Prostate gland (tissue), 2 donors: Measurements from ENCODE around the gene TBX2. TPM values are rescaled to one million over a fixed set of nuclear protein-coding genes. Genes with fewer than 3 reads are reported as not detected.
"Not testable (repeated sequence)": the region's sequence is repeated elsewhere in the genome, so short reads cannot be mapped to it uniquely, and the experiment has no call there.

Experiments used
- DNase-seq: peaks from one replicate; pipeline ENCODE4 v3.0.0-alpha.2; 2019; ENCODE audit warnings: low spot score
- H3K27ac ChIP-seq, 2 donors: fragments of 200-600 bp; sonication (generic); 2 replicates each; pipeline ENCODE4 v1.5.1; 2017 to 2019
- H3K27me3 ChIP-seq: fragments of 200-600 bp; sonication (generic); replicated peaks from 2 replicates; pipeline ENCODE4 v1.5.1; 2019; ENCODE audit not compliant: insufficient read depth
- H3K36me3 ChIP-seq, 2 donors: fragments of 200-600 bp; sonication (generic); 1 replicate in 1 of 2; 2 replicates in 1 of 2; pipeline versions ENCODE4 v1.5.1 to v1.8.1; 2017 to 2019
- H3K4me1 ChIP-seq: fragments of 200-600 bp; sonication (generic); replicated peaks from 2 replicates; pipeline ENCODE4 v1.5.1; 2019
- H3K4me3 ChIP-seq, 2 donors: fragments of 200-600 bp; sonication (generic); 2 replicates each; pipeline ENCODE4 v1.5.1; 2017 to 2019
- H3K9me3 ChIP-seq: fragments of 200-600 bp; sonication (generic); 2 replicates; pipeline ENCODE4 v1.5.1; 2017
- CTCF ChIP-seq, 4 experiments: fragments of 200-600 bp in 2 of 4; fragments of 450-650 bp in 2 of 4; sonication (generic) in 2 of 4; IDR thresholded peaks; 1 replicate in 3 of 4; 2 replicates in 1 of 4; pipeline ENCODE4 v1.5.1; 2016 to 2019; ENCODE audit warnings: antibody characterized with exemption in 4 of 4, mild to moderate bottlenecking in 2 of 4, moderate library complexity in 2 of 4
- POLR2A ChIP-seq: fragments of 450-650 bp; IDR thresholded peaks from one replicate; pipeline ENCODE4 v1.6.1; 2016; ENCODE audit warnings: antibody characterized with exemption, mild to moderate bottlenecking
- POLR2AphosphoS5 ChIP-seq: sonication (generic); formaldehyde crosslinking; IDR thresholded peaks from one replicate; pipeline ENCODE4 v1.6.1; 2017; ENCODE audit warnings: antibody characterized with exemption
- WGBS: methylation state at CpG from one replicate; pipeline ENCODE4 v1.1.5; 2018; 5-methylcytosine and 5-hydroxymethylcytosine counted together
- intact Hi-C: fragments of 100-400 bp; cut with DNase I; formaldehyde crosslinking; loops from one replicate; pipeline ENCODE4 v1.14.2; 2022
- total RNA-seq, 2 donors: library from RNA; depleted of rRNA; stranded (reverse); fragments of >200 nt; gene quantifications; one replicate each; pipeline ENCODE4 v1.1.0, GENCODE V29; 2016

TBX2 gene
- total RNA-seq, 2 donors from 2014 or later = 9.2 to 34.1 TPM

- Histone ChIP-seq H3K27me3 (no peaks in the 10 kb centered on the region), H3K9me3 (no peaks in the 10 kb centered on the region), H3K27ac (no peak overlapping the region), H3K4me1 (no peaks in the 10 kb centered on the region), H3K4me3 (no peak overlapping the region), H3K36me3 (no peaks in the 10 kb centered on the region)
- 68% methylated on average over 4 of the region's 4 CpGs for WGBS
- TF ChIP-seq POLR2AphosphoS5 (peak; percentile 89), CTCF (IDR thresholded peaks at IDR 0.05) (no peak)
- peak; percentile 48 for DNase-seq
- intact Hi-C loops = no loop called here
These were observed 32.1 kb downstream of the TBX2 start for GRCh38 chr17:61431594-61432311.

- H3K9me3 ChIP-seq = no peaks in the 10 kb centered on the region
These were observed 36.6 kb downstream of the TBX2 start for GRCh38 chr17:61436273-61436672.

GRCh38 chr17:61436995-61437704 lies 37.5 kb downstream of the TBX2 start:
- intact Hi-C loops = no loop called here
- no peaks in the 10 kb centered on the region for H3K4me1 ChIP-seq
- no peak for DNase-seq
- no peaks in the 10 kb centered on the region for H3K9me3 ChIP-seq
- TF ChIP-seq POLR2A = no peak
- TF ChIP-seq POLR2AphosphoS5 = no peak
- TF ChIP-seq CTCF (IDR thresholded peaks at IDR 0.05) = no peak
- H3K4me3 ChIP-seq = no peak overlapping the region
- H3K27ac ChIP-seq = no peak overlapping the region
- H3K36me3 ChIP-seq = no peaks in the 10 kb centered on the region
- H3K27me3 ChIP-seq = no peaks in the 10 kb centered on the region

More at GRCh38 chr17:61436273-61436672, 36.6 kb downstream of the TBX2 start:
- H3K27me3 ChIP-seq = no peaks in the 10 kb centered on the region
- intact Hi-C loops = no loop called here
- H3K4me1 ChIP-seq = no peaks in the 10 kb centered on the region
- H3K36me3 ChIP-seq = no peaks in the 10 kb centered on the region
- TF ChIP-seq POLR2A (no peak), POLR2AphosphoS5 (no peak), CTCF (IDR thresholded peaks at IDR 0.05) (no peak)
- no peak overlapping the region for H3K4me3 ChIP-seq
- H3K27ac ChIP-seq = no peak overlapping the region
- DNase-seq = no peak

- intact Hi-C loops = no loop called here
- TF ChIP-seq CTCF (IDR thresholded peaks at IDR 0.05) = no peak
- no peak for TF ChIP-seq POLR2AphosphoS5
- no peaks in the 10 kb centered on the region for H3K27me3 ChIP-seq
These were observed 41.1 kb downstream of the TBX2 start for GRCh38 chr17:61440697-61441096.

GRCh38 chr17:61441507-61441906 lies 41.9 kb downstream of the TBX2 start:
- H3K4me3 ChIP-seq, H3K27ac ChIP-seq, H3K9me3 ChIP-seq, DNase-seq, intact Hi-C loops, H3K36me3 ChIP-seq, H3K27me3 ChIP-seq, H3K4me1 ChIP-seq: not testable (repeated sequence)
- 95% methylated on average over 6 of the region's 6 CpGs for WGBS

More at GRCh38 chr17:61440697-61441096, 41.1 kb downstream of the TBX2 start:
- Histone ChIP-seq H3K4me3 (no peak overlapping the region), H3K9me3 (no peaks in the 10 kb centered on the region), H3K27ac (no peak overlapping the region), H3K4me1 (no peaks in the 10 kb centered on the region), H3K36me3 (no peaks in the 10 kb centered on the region)
- DNase-seq = no peak
